ENCODE measurements around the gene ABCA1.

Gene ABCA1

DNA sequence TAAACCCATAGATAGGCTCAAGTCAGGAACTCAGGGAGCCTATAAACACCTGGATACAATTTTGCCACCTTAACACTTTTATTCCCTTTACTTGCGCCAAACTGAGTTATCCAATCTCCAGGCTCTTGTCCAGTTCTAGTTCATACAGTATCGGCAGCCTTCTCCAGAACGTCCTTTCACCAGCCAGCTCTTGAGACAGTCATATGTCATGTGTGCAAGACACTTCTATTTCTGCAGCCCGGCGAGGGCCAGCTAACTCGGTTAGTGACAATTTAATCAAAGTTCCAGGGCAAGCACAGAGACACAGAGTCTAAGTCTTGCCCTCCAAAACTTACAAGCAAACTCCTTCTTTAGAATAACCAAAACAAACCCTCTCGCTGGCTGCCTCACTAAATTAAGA is 12.9 kb downstream of the ABCA1 start:
- Histone ChIP-seq H4K20me1 (ENCODE audit: insufficient read depth, low read length) (no peaks in the 10 kb centered on the region), H3K36me3 (ENCODE audit: insufficient read depth, low read length) (no peaks in the 10 kb centered on the region), H3K79me2 (ENCODE audit: insufficient read depth, low read length) (no peaks in the 10 kb centered on the region), H3K4me3 (ENCODE audit: low read depth in 1 of 2, low read length in 2 of 2) (no peak overlapping the region), H3K4me1 (ENCODE audit: insufficient read depth, low read length) (no peaks in the 10 kb centered on the region), H2AFZ (ENCODE audit: low read depth, low read length) (no peak overlapping the region), H3K9me3 (ENCODE audit: insufficient read depth, low read length, severe bottlenecking) (no peaks in the 10 kb centered on the region), H3K4me2 (ENCODE audit: insufficient read depth, low read length) (no peak overlapping the region), H3K27me3 (ENCODE audit: insufficient read depth, low read length, poor library complexity) (peaks cover 3% of the 10 kb centered on the region), H3K9ac (ENCODE audit: low read depth, low read length) (no peak overlapping the region), H3K27ac (ENCODE audit: low read length) (no peak overlapping the region)
- no peak for DNase-seq
- ATAC-seq (ENCODE audit: insufficient read depth, low read depth): no peak
- TF ChIP-seq, protein P1, sequence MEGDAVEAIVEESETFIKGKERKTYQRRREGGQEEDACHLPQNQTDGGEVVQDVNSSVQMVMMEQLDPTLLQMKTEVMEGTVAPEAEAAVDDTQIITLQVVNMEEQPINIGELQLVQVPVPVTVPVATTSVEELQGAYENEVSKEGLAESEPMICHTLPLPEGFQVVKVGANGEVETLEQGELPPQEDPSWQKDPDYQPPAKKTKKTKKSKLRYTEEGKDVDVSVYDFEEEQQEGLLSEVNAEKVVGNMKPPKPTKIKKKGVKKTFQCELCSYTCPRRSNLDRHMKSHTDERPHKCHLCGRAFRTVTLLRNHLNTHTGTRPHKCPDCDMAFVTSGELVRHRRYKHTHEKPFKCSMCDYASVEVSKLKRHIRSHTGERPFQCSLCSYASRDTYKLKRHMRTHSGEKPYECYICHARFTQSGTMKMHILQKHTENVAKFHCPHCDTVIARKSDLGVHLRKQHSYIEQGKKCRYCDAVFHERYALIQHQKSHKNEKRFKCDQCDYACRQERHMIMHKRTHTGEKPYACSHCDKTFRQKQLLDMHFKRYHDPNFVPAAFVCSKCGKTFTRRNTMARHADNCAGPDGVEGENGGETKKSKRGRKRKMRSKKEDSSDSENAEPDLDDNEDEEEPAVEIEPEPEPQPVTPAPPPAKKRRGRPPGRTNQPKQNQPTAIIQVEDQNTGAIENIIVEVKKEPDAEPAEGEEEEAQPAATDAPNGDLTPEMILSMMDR (IDR thresholded peaks at IDR 0.05; ENCODE audit: borderline replicate concordance, extremely low read depth, low read length, poor library complexity, severe bottlenecking): no peak
- TF ChIP-seq EZH2 (IDR thresholded peaks at IDR 0.05; ENCODE audit: borderline replicate concordance, low read depth, low read length, severe bottlenecking): no peak

DNA sequence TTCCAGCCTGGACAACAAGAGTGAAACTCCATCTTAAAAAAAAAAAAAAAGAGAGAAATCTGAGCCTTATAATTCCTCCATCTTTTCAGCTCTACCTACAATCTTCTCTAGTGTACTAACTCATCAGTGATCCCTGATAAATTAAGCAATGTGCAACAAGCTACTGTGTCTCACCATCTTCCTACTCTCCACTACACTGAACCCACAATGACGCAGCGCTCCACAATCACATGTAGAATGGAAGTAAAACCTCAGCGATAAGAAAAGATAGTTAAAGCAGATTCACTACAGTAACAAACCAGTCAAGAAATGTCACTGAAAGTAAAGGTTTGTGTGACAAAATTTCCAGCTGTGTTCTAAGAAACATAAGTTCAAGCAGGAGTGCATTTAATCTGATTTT is 13.5 kb downstream of the ABCA1 start:
- no peak overlapping the region for H3K4me3 ChIP-seq (ENCODE audit: low read depth in 1 of 2, low read length in 2 of 2)
- H3K36me3 ChIP-seq (ENCODE audit: insufficient read depth, low read length): no peaks in the 10 kb centered on the region
- no peak for DNase-seq
- no peak overlapping the region for H3K27ac ChIP-seq (ENCODE audit: low read length)
- no peak overlapping the region for H3K4me2 ChIP-seq (ENCODE audit: insufficient read depth, low read length)
- H3K79me2 ChIP-seq (ENCODE audit: insufficient read depth, low read length): no peaks in the 10 kb centered on the region
- H3K4me1 ChIP-seq (ENCODE audit: insufficient read depth, low read length): no peaks in the 10 kb centered on the region
- no peak for ATAC-seq (ENCODE audit: insufficient read depth, low read depth)
- no peaks in the 10 kb centered on the region for H3K9me3 ChIP-seq (ENCODE audit: insufficient read depth, low read length, severe bottlenecking)
- TF ChIP-seq, protein P1 (IDR thresholded peaks at IDR 0.05; ENCODE audit: borderline replicate concordance, extremely low read depth, low read length, poor library complexity, severe bottlenecking): no peak
- no peak for TF ChIP-seq EZH2 (IDR thresholded peaks at IDR 0.05; ENCODE audit: borderline replicate concordance, low read depth, low read length, severe bottlenecking)
- peaks cover 3% of the 10 kb centered on the region for H3K27me3 ChIP-seq (ENCODE audit: insufficient read depth, low read length, poor library complexity)
- H2AFZ ChIP-seq (ENCODE audit: low read depth, low read length): no peak overlapping the region
- no peak overlapping the region for H3K9ac ChIP-seq (ENCODE audit: low read depth, low read length)
- no peaks in the 10 kb centered on the region for H4K20me1 ChIP-seq (ENCODE audit: insufficient read depth, low read length)

DNA sequence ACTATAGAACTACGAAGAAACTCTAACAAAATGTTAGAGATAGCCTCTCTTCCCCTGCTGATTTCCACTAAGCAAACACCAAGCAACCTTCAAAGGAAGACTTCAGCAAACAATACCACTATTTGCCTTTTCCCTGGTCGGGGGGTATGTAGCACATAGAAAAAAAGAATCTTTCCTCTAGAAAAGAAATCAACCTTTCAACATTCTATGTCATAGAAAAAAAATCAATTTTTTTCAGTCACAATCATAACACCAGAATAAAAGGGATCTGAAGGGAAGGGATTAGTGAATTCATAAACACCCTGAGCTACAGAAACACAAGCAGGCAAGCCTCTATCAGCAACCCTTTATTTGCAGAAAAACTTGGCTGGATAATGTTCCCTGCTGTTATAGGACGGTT is 15.3 kb downstream of the ABCA1 start:
- Histone ChIP-seq H3K27me3 (ENCODE audit: insufficient read depth, low read length, poor library complexity) (peaks cover 3% of the 10 kb centered on the region), H3K9ac (ENCODE audit: low read depth, low read length) (no peak overlapping the region), H3K4me3 (ENCODE audit: low read depth in 1 of 2, low read length in 2 of 2) (no peak overlapping the region), H3K4me2 (ENCODE audit: insufficient read depth, low read length) (no peak overlapping the region), H3K27ac (ENCODE audit: low read length) (no peak overlapping the region), H3K4me1 (ENCODE audit: insufficient read depth, low read length) (no peaks in the 10 kb centered on the region), H3K79me2 (ENCODE audit: insufficient read depth, low read length) (no peaks in the 10 kb centered on the region), H4K20me1 (ENCODE audit: insufficient read depth, low read length) (no peaks in the 10 kb centered on the region), H2AFZ (ENCODE audit: low read depth, low read length) (no peak overlapping the region), H3K36me3 (ENCODE audit: insufficient read depth, low read length) (no peaks in the 10 kb centered on the region), H3K9me3 (ENCODE audit: insufficient read depth, low read length, severe bottlenecking) (no peaks in the 10 kb centered on the region)
- ATAC-seq (ENCODE audit: insufficient read depth, low read depth) (no peak), DNase-seq (no peak)
- TF ChIP-seq EZH2 (IDR thresholded peaks at IDR 0.05; ENCODE audit: borderline replicate concordance, low read depth, low read length, severe bottlenecking): no peak

DNA sequence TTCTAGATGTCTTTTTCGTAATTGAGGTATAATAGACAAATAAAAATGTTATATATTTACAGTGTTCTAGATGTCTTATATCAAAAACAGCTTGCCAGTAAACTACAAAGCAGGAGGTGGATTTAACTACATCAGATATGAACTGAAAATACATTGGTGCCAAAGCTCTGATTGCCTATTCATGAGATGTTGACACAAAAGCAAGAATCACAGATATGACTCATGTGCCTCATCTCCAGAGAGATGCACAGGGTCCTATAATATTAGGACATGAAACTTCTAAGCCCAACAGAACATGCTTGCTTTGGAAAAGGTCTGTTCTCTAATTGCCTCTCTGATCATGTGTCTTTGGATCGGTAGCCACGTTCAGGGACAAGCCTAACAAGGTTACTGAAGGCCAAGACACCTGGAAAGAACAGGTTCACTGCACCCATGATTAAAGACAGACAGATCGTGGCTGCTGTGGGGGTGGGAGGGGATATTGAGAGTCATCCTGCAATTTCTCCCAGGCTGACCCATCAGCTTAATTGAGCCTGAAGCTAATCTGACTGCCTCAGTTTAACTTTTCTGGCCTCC is 16.8 kb downstream of the ABCA1 start:
- Histone ChIP-seq H3K9me3 (ENCODE audit: insufficient read depth, low read length, severe bottlenecking) (no peaks in the 10 kb centered on the region), H3K79me2 (ENCODE audit: insufficient read depth, low read length) (no peaks in the 10 kb centered on the region), H3K4me3 (ENCODE audit: low read depth in 1 of 2, low read length in 2 of 2) (no peak overlapping the region), H3K36me3 (ENCODE audit: insufficient read depth, low read length) (no peaks in the 10 kb centered on the region), H2AFZ (ENCODE audit: low read depth, low read length) (no peak overlapping the region), H3K27ac (ENCODE audit: low read length) (no peak overlapping the region), H3K4me1 (ENCODE audit: insufficient read depth, low read length) (no peaks in the 10 kb centered on the region), H4K20me1 (ENCODE audit: insufficient read depth, low read length) (no peaks in the 10 kb centered on the region), H3K27me3 (ENCODE audit: insufficient read depth, low read length, poor library complexity) (peaks cover 5% of the 10 kb centered on the region), H3K4me2 (ENCODE audit: insufficient read depth, low read length) (no peak overlapping the region), H3K9ac (ENCODE audit: low read depth, low read length) (no peak overlapping the region)
- TF ChIP-seq EZH2 (IDR thresholded peaks at IDR 0.05; ENCODE audit: borderline replicate concordance, low read depth, low read length, severe bottlenecking): no peak
- TF ChIP-seq, protein P1 (IDR thresholded peaks at IDR 0.05; ENCODE audit: borderline replicate concordance, extremely low read depth, low read length, poor library complexity, severe bottlenecking): no peak
- DNase-seq (no peak), ATAC-seq (ENCODE audit: insufficient read depth, low read depth) (no peak)

All from DND-41 (cell line).